ENCODE results near the gene SMTN. TPM values are rescaled to one million over a fixed set of nuclear protein-coding genes. Genes with fewer than 3 reads are reported as not detected.
A peak's percentile ranks its signal among the peaks of the same experiment; 100 is the strongest.
"Not testable (repeated sequence)": the region's sequence is repeated elsewhere in the genome, so short reads cannot be mapped to it uniquely, and the experiment has no call there.

SMTN gene
- total RNA-seq, 1 donor from 2014 or later = 20.9 TPM

DNA sequence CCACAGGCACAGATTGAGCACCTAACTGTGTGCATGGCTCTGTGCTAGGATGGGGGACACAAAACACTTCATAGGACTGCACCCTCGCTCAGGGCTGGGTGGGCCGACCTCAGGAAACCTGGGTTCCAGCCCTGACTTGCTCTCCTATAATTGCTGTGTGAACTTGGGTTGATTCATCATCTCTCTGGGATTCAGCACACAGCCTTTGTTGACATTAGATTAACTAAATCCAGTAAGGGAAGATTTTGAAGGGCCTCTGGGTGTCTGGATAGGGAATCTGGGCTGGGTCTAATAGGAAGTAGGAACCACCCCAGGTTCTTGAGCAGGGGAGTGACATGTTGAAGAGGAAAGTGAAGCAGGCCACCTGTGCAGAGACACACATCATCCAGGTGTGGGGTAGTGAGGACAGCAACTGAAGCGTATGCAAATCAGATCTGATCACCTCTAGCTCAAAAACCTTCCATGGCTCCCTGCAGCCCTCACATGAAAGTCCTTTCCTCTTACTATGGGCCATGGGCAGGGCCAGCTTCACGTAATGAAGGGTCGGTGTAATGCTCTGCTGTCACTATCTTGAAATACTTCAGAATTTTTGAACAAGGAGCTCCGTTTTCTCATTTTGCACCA lies 11.3 kb upstream of the SMTN start:
- not testable (repeated sequence) for ATAC-seq; DNase-seq (ENCODE audit: low spot score)

DNA sequence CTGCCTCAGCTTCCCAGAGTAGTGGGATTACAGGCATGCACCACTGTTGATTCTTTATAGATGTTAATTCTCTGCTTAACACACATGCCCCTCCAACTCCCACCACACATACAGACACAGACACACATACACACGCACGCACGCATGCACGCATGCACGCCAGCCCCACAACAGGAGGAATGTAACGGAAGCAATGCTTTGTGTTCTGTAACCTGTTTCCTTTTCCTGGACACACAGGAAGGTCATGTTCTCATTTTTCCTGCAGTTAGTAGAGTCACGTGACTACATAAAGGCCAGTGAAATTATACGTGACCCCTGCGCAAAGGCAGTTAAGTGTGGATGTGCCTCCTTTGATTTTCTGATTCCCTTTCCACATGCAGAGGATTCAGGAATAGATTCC lies 8.0 kb upstream of the SMTN start:
- not testable (repeated sequence) for DNase-seq (ENCODE audit: low spot score); ATAC-seq

GRCh38 chr22:31073545-31074145 lies 7.5 kb upstream of the SMTN start:
- not testable (repeated sequence) for DNase-seq (ENCODE audit: low spot score); ATAC-seq

- DNase-seq (ENCODE audit: low spot score) = no peak
- peak; percentile 38 for ATAC-seq
These were observed 5.2 kb upstream of the SMTN start for GRCh38 chr22:31075961-31076360.

DNA sequence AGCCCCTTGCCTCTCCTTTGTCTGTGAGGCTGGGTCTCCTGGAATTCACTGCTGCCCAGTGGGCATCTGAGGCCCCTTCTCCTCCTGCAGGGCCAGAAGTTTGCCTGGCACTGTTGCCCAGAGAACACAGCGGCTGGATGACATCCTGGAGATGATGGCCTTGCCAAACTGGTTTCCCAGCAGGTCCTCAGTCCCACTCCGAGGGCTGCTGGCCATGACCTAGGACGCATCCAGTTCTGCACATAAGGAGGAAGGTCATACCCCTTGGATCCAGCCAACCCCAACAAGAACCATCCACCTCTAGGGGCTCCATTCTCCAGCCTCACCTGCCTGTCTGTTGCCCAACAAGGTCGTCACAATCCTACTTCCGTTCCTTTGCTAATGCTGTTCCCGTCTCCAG lies 3.4 kb upstream of the SMTN start:
- DNase-seq (ENCODE audit: low spot score) = no peak
- no peak for ATAC-seq

DNA sequence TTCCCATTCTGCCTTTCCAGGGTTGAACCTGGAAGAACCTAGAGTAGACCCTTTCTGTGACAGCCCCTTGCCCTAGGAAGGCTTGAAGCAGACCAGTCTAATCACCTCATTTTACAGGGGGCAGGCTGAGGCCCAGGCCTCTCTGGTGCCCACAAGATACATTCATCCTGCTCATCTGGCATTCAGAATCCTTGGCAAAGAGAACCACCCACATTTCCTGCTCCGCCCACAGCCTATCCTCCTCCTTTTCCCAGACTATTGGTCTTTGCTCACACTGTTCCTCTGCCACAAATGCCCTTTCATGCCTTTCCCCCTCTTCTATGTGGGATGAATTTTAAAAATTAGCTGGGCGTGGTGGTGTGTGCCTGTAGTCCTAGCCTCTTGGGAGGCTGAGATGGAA lies 2.7 kb upstream of the SMTN start:
- DNase-seq (ENCODE audit: low spot score); ATAC-seq: not testable (repeated sequence)

- DNase-seq (ENCODE audit: low spot score) (no peak), ATAC-seq (no peak)
These were observed 1.9 kb upstream of the SMTN start for GRCh38 chr22:31079095-31079642.

- ATAC-seq = no peak
- DNase-seq (ENCODE audit: low spot score) = no peak
These were observed 812 bp upstream of the SMTN start for GRCh38 chr22:31080164-31080847.

GRCh38 chr22:31081963-31082605 lies 966 bp downstream of the SMTN start:
- DNase-seq (ENCODE audit: low spot score) (peak; percentile 45), ATAC-seq (no peak)

- DNase-seq (ENCODE audit: low spot score) = peak; percentile 67
- ATAC-seq = no peak
These were observed 1.7 kb downstream of the SMTN start for GRCh38 chr22:31082606-31083376.

- DNase-seq (ENCODE audit: low spot score) (no peak), ATAC-seq (no peak)
These were observed 2.3 kb downstream of the SMTN start for GRCh38 chr22:31083377-31083768.

- ATAC-seq (no peak), DNase-seq (ENCODE audit: low spot score) (peak; percentile 58)
These were observed 3.0 kb downstream of the SMTN start for GRCh38 chr22:31083923-31084810.

GRCh38 chr22:31084811-31085492 lies 3.8 kb downstream of the SMTN start:
- DNase-seq (ENCODE audit: low spot score) (peak; percentile 85), ATAC-seq (peak; percentile 78)

- DNase-seq (ENCODE audit: low spot score) = no peak
- no peak for ATAC-seq
These were observed 4.3 kb downstream of the SMTN start for GRCh38 chr22:31085493-31085824.

DNA sequence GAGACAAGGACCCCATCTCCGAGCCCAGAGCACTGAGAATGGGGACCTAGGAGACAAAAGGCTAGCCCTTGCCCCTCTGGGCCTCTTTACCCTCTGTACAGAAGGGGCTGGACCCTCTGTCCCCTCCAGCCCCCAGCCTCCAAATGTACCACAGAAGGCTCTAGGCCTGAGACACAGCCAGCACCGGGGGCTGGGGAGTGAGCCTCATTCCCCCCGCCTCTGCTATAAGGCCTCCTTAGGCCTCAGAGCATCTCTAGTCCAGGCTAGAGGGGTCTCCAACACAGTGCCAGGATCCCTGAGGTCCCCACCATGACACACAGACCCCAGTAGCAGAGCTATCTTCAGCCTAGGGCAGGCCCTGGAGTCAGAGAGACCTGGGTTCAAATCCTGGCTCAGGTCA lies 4.8 kb downstream of the SMTN start:
- no peak for DNase-seq (ENCODE audit: low spot score)
- no peak for ATAC-seq

GRCh38 chr22:31086703-31087330 lies 5.7 kb downstream of the SMTN start:
- no peak for ATAC-seq
- peak; percentile 40 for DNase-seq (ENCODE audit: low spot score)

- DNase-seq (ENCODE audit: low spot score) = no peak
- ATAC-seq = no peak
These were observed 6.7 kb downstream of the SMTN start for GRCh38 chr22:31087744-31088215.

DNA sequence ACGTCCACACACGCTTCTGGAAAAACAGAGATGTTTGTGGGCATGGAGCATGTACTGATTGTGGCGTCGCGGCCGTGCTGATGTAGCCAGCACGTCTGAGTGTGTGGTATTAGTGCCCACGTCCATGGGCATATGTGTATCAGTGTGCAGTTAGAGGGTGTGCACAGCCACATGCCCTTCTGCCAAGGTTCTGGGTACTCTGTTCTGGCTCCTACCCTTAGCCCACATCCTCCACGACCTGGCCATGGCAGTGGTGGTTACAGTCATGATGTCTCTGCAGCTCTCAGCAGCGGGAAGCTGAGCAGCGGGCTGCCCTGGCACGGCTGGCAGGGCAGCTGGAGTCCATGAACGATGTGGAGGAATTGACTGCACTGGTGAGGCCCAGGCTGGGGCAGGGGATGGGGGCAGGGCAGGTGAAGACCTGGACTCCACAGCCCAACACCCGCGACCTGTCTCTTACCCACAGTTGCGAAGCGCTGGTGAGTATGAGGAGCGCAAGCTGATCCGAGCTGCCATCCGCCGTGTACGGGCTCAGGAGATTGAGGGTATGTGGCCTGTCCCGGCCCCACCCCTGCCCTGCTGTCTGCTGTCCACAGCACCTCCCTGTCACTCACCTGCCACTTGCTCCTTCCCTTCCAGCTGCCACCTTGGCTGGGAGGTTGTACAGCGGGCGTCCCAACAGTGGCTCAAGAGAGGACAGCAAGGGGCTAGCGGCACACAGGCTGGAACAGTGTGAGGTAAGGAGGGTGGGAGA lies 7.3 kb downstream of the SMTN start:
- ATAC-seq (no peak), DNase-seq (ENCODE audit: low spot score) (peak; percentile 46)
